GM23248 (cell line): ENCODE results near the gene VTCN1. TPM values are rescaled to one million over a fixed set of nuclear protein-coding genes. Genes with fewer than 3 reads are reported as not detected.

Experiments used
- DNase-seq: peaks from one replicate; pipeline ENCODE4 v3.0.0-alpha.2; 2015
- H2AFZ ChIP-seq: fragments of 200-600 bp; sonication (generic); 2 replicates; pipeline ENCODE4 v1.6.1; 2016; ENCODE audit warnings: antibody characterized with exemption
- H3F3A ChIP-seq: fragments of 200-600 bp; sonication (generic); 2 replicates; pipeline ENCODE4 v1.6.1; 2016; ENCODE audit warnings: mild to moderate bottlenecking, antibody characterized with exemption, mixed run types; ENCODE audit not compliant: insufficient read depth
- H3K27ac ChIP-seq: fragments of 200-600 bp; sonication (generic); 2 replicates; pipeline ENCODE4 v1.5.1; 2016; ENCODE audit warnings: mild to moderate bottlenecking
- H3K27me3 ChIP-seq: fragments of 200-600 bp; sonication (generic); replicated peaks from 2 replicates; pipeline ENCODE4 v1.6.1; 2016; ENCODE audit warnings: mild to moderate bottlenecking; ENCODE audit not compliant: insufficient read depth
- H3K36me3 ChIP-seq: fragments of 200-600 bp; sonication (generic); 2 replicates; pipeline ENCODE4 v1.6.1; 2016; ENCODE audit warnings: low read depth, mild to moderate bottlenecking
- H3K4me1 ChIP-seq: fragments of 200-600 bp; sonication (generic); 2 replicates; pipeline ENCODE4 v1.6.1; 2016; ENCODE audit warnings: mild to moderate bottlenecking; ENCODE audit not compliant: insufficient read depth
- H3K4me2 ChIP-seq: fragments of 200-600 bp; sonication (generic); one replicate; pipeline ENCODE4 v1.6.1; 2016; ENCODE audit warnings: mild to moderate bottlenecking; ENCODE audit not compliant: unreplicated experiment
- H3K4me3 ChIP-seq: fragments of 200-600 bp; sonication (generic); 2 replicates; pipeline ENCODE4 v1.5.1; 2016; ENCODE audit warnings: mild to moderate bottlenecking
- H3K79me2 ChIP-seq: fragments of 200-600 bp; sonication (generic); 2 replicates; pipeline ENCODE4 v1.6.1; 2016; ENCODE audit warnings: mild to moderate bottlenecking; ENCODE audit not compliant: insufficient read depth
- H3K9ac ChIP-seq: fragments of 200-600 bp; sonication (generic); 2 replicates; pipeline ENCODE4 v1.6.1; 2016; ENCODE audit warnings: mild to moderate bottlenecking
- H3K9me2 ChIP-seq: fragments of 200-600 bp; sonication (generic); 2 replicates; pipeline ENCODE4 v1.6.1; 2016; ENCODE audit warnings: mixed run types, mild to moderate bottlenecking, moderate library complexity; ENCODE audit not compliant: insufficient read depth
- H3K9me3 ChIP-seq: fragments of 200-600 bp; sonication (generic); one replicate; pipeline ENCODE4 v1.6.1; 2017; ENCODE audit warnings: low read depth
- H4K20me1 ChIP-seq: fragments of 200-600 bp; sonication (generic); 2 replicates; pipeline ENCODE4 v1.6.0; 2016; ENCODE audit not compliant: insufficient read depth
- EZH2 ChIP-seq: fragments of 200-600 bp; sonication (generic); IDR thresholded peaks from 2 replicates; pipeline ENCODE4 v1.6.1; 2018; ENCODE audit warnings: antibody characterized with exemption, mild to moderate bottlenecking; ENCODE audit not compliant: insufficient read depth, poor library complexity, severe bottlenecking
- EZH2phosphoT487 ChIP-seq: fragments of 200-600 bp; sonication (generic); IDR thresholded peaks from 2 replicates; pipeline ENCODE4 v1.6.1; 2018; ENCODE audit warnings: antibody characterized with exemption, moderate library complexity, mild to moderate bottlenecking, low read depth; ENCODE audit not compliant: insufficient read depth
- WGBS, 2 experiments: methylation state at CpG; one replicate each; pipeline ENCODE4 v1.1.6; 2015 to 2017; ENCODE audit warnings: low lambda C conversion rate in 2 of 2, low coverage in 1 of 2; ENCODE audit errors: missing lambda C conversion rate in 2 of 2; 5-methylcytosine and 5-hydroxymethylcytosine counted together
- in situ Hi-C: fragments of 300-500 bp; cut with MboI; formaldehyde crosslinking; loops from 2 replicates; pipeline ENCODE4 v1.15.0; 2020
- polyA plus RNA-seq: library from polyadenylated mRNA; unstranded; fragments of >200 nt; fragmentation: Nextera tagmentation; extraction: Ambion mirVana; gene quantifications from 2 replicates; pipeline ENCODE4 v1.2.1, GENCODE V29; 2016
- total RNA-seq: library from RNA; depleted of rRNA; stranded (reverse); fragments of >200 nt; shearing (Covaris generic); gene quantifications from 2 replicates; pipeline ENCODE4 v1.2.3, GENCODE V29; 2014

VTCN1 gene
- total and polyA plus RNA-seq, 2 experiments from 2014 or later, result not detected

- H3F3A ChIP-seq, result peaks cover 8% of the 10 kb centered on the region
- no peak for TF ChIP-seq EZH2
- TF ChIP-seq EZH2phosphoT487, result no peak
- no peaks in the 10 kb centered on the region for H3K79me2 ChIP-seq
- 52 to 55% methylated on average over 2 of the region's 2 CpGs for WGBS, 2 experiments
- peak; percentile 30 for DNase-seq
- H3K4me3 ChIP-seq, result no peak overlapping the region
- no peaks in the 10 kb centered on the region for H4K20me1 ChIP-seq
- 0 out of 2 replicates have a peak overlapping the region, but pooled peaks have one; percentile 1 for H2AFZ ChIP-seq
- peaks cover 23% of the 10 kb centered on the region for H3K4me1 ChIP-seq
- H3K27ac ChIP-seq, result no peak overlapping the region
- H3K27me3 ChIP-seq, result no peaks in the 10 kb centered on the region
- H3K9ac ChIP-seq, result no peak overlapping the region
- no peaks in the 10 kb centered on the region for H3K36me3 ChIP-seq
- no peaks in the 10 kb centered on the region for H3K9me3 ChIP-seq
- no peaks in the 10 kb centered on the region for H3K9me2 ChIP-seq
- H3K4me2 ChIP-seq, result no peak overlapping the region
- in situ Hi-C loops, result no loop called here
Observed at GRCh38 chr1:117150316-117150715, 60.4 kb downstream of the VTCN1 start.

- Histone ChIP-seq H4K20me1 (no peaks in the 10 kb centered on the region), H3K36me3 (no peaks in the 10 kb centered on the region), H3K79me2 (no peaks in the 10 kb centered on the region), H3K27ac (peak overlapping the region; percentile 65; the same call in 1 of the 2 replicates), H3K9ac (no peak overlapping the region), H2AFZ (no peak overlapping the region), H3K27me3 (no peaks in the 10 kb centered on the region), H3F3A (peaks cover 15% of the 10 kb centered on the region), H3K9me2 (no peaks in the 10 kb centered on the region), H3K4me3 (no peak overlapping the region), H3K4me1 (peaks cover 32% of the 10 kb centered on the region), H3K9me3 (no peaks in the 10 kb centered on the region), H3K4me2 (peak overlapping the region; percentile 26)
- peak; percentile 48 for DNase-seq
- in situ Hi-C loops, result no loop called here
- WGBS, 2 experiments, result 73% methylated on average over 5 of the region's 5 CpGs
- TF ChIP-seq EZH2phosphoT487 (no peak), EZH2 (no peak)
Observed at GRCh38 chr1:117147856-117148588, 62.7 kb downstream of the VTCN1 start.

- no peak for DNase-seq
- in situ Hi-C loops, result no loop called here
- no peaks in the 10 kb centered on the region for H3K36me3 ChIP-seq
- H3K27me3 ChIP-seq, result no peaks in the 10 kb centered on the region
- peaks cover 38% of the 10 kb centered on the region for H3K4me1 ChIP-seq
- no peaks in the 10 kb centered on the region for H3K79me2 ChIP-seq
- no peak overlapping the region for H3K9ac ChIP-seq
- 61 to 68% methylated on average over 4 of the region's 4 CpGs for WGBS, 2 experiments
- no peak for TF ChIP-seq EZH2phosphoT487
- no peak for TF ChIP-seq EZH2
- no peak overlapping the region for H2AFZ ChIP-seq
- no peak overlapping the region for H3K4me3 ChIP-seq
- H3K27ac ChIP-seq, result peak overlapping the region; percentile 65
- H4K20me1 ChIP-seq, result no peaks in the 10 kb centered on the region
- peak overlapping the region; percentile 26 for H3K4me2 ChIP-seq
- peaks cover 22% of the 10 kb centered on the region for H3F3A ChIP-seq
- no peaks in the 10 kb centered on the region for H3K9me2 ChIP-seq
- no peaks in the 10 kb centered on the region for H3K9me3 ChIP-seq
Observed at GRCh38 chr1:117147341-117147831, 63.3 kb downstream of the VTCN1 start.

GRCh38 chr1:117146575-117147340 lies 64.0 kb downstream of the VTCN1 start:
- in situ Hi-C loops, result no loop called here
- Histone ChIP-seq H2AFZ (no peak overlapping the region), H3K9me3 (no peaks in the 10 kb centered on the region), H3K79me2 (no peaks in the 10 kb centered on the region), H3K36me3 (no peaks in the 10 kb centered on the region), H3K27ac (peak overlapping the region; percentile 65), H3K4me1 (peaks cover 43% of the 10 kb centered on the region), H3K27me3 (no peaks in the 10 kb centered on the region), H4K20me1 (no peaks in the 10 kb centered on the region), H3K4me2 (peak overlapping the region; percentile 27), H3K9ac (peak overlapping the region; percentile 4; the same call in 1 of the 2 replicates), H3K4me3 (no peak overlapping the region), H3F3A (peaks cover 28% of the 10 kb centered on the region), H3K9me2 (no peaks in the 10 kb centered on the region)
- 50 to 54% methylated on average over 8 of the region's 8 CpGs for WGBS, 2 experiments
- TF ChIP-seq EZH2 (no peak), EZH2phosphoT487 (no peak)
- peak; percentile 95 for DNase-seq
